RWPE2 (cell line): ENCODE data around the gene NPR1.
A peak's percentile ranks its signal among the peaks of the same experiment; 100 is the strongest.

Experiments
- ATAC-seq: fragments of 200-7000 bp; cut with Tn5 transposase; 3 replicates; pipeline ENCODE4 v1.9.1; 2021; ENCODE audit warnings: low read depth
- DNase-seq: peaks from one replicate; pipeline ENCODE4 v3.0.0-alpha.2; 2020; ENCODE audit warnings: low spot score
- H3K27ac ChIP-seq: fragments of 450-650 bp; 2 replicates; pipeline ENCODE4 v1.5.1; 2017; ENCODE audit warnings: mild to moderate bottlenecking; ENCODE audit not compliant: poor library complexity, severe bottlenecking
- H3K27me3 ChIP-seq: fragments of 250-450 bp; sonication (Bioruptor Pico); 2 replicates; pipeline ENCODE4 v1.5.1; 2021; ENCODE audit warnings: mild to moderate bottlenecking, moderate library complexity; ENCODE audit not compliant: insufficient read depth, poor library complexity, severe bottlenecking
- H3K36me3 ChIP-seq: fragments of 250-450 bp; sonication (Bioruptor Pico); 2 replicates; pipeline ENCODE4 v1.5.1; 2020; ENCODE audit warnings: low read depth, mild to moderate bottlenecking, moderate library complexity
- H3K4me1 ChIP-seq: fragments of 250-450 bp; sonication (Bioruptor Pico); 2 replicates; pipeline ENCODE4 v1.5.1; 2021; ENCODE audit warnings: mild to moderate bottlenecking, moderate library complexity; ENCODE audit not compliant: insufficient read depth, poor library complexity, severe bottlenecking
- H3K4me3 ChIP-seq: fragments of 250-450 bp; sonication (Bioruptor Pico); 2 replicates; pipeline ENCODE4 v1.5.1; 2021; ENCODE audit warnings: mild to moderate bottlenecking, moderate library complexity; ENCODE audit not compliant: severe bottlenecking
- H3K9me3 ChIP-seq: fragments of 250-450 bp; sonication (Bioruptor Pico); 2 replicates; pipeline ENCODE4 v1.5.1; 2021; ENCODE audit warnings: mild to moderate bottlenecking, moderate library complexity; ENCODE audit not compliant: severe bottlenecking
- CTCF ChIP-seq: fragments of 450-650 bp; IDR thresholded peaks from one replicate; pipeline ENCODE4 v1.5.1; 2017; ENCODE audit warnings: mild to moderate bottlenecking, moderate library complexity; ENCODE audit not compliant: poor library complexity, severe bottlenecking

NPR1 gene

DNA sequence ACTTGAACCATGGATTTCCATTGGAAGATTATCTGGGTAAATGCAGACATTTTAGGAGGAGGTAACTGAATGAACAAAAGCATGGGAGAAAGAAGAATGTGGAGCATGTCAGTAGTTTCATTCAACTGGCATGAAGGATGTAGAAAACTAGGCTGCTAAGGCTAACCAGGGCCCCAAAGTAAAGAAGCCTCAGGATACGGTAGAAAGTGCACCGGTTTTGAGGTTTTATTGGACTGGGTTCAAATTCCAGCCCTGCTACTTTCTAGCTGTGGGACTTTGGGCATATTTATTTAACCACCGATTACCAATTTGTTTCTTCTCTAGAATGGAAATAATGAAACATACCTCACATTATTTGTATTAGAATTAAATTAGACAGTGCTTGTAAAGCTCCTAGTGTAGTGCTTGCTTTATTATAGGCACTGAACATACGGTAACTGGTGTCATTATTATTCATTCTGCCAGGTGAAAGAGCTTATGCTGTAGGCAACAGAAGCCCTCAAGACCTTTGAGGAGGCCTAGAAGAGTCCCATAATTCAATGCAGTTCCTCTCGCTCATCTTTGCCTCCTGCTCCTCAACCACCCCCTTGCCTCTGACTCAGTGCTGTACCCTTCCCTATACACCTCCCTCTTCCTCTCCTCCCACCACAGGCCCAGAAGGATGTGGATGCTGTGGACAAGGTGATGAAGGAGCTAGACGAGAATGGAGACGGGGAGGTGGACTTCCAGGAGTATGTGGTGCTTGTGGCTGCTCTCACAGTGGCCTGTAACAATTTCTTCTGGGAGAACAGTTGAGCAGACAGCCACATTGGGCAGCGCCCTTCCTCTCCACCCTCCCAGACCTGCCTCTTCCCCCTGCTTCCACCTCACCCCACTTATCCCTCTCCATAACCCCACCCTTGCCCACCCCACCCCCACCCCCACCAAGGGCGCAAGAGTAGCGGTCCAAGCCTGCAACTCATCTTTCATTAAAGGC is 47.2 kb upstream of the NPR1 start:
- no peak overlapping the region for H3K4me3 ChIP-seq
- H3K36me3 ChIP-seq: peaks cover 17% of the 10 kb centered on the region
- DNase-seq: no peak
- ATAC-seq: no peak
- no peaks in the 10 kb centered on the region for H3K9me3 ChIP-seq
- no peak for TF ChIP-seq CTCF
- H3K27me3 ChIP-seq: no peaks in the 10 kb centered on the region
- H3K27ac ChIP-seq: no peak overlapping the region
- peaks cover under 1% of the 10 kb centered on the region for H3K4me1 ChIP-seq

- Histone ChIP-seq H3K36me3 (peaks cover 36% of the 10 kb centered on the region), H3K27ac (peak overlapping the region; percentile 91)
- no peak for ATAC-seq
Measured at GRCh38 chr1:153633161-153633753, 45.2 kb upstream of the NPR1 start.

GRCh38 chr1:153633754-153634665 is 44.5 kb upstream of the NPR1 start, which contains the start of gene CHTOP:
Gene CHTOP (plus strand): TSS chr1:153634066. CDS start chr1:153636589, 2,523 bp downstream.
- Histone ChIP-seq H3K9me3 (no peaks in the 10 kb centered on the region), H3K27me3 (no peaks in the 10 kb centered on the region), H3K27ac (peak within 1 kb of the TSS; percentile 91), H3K4me1 (no peaks in the 10 kb centered on the region), H3K36me3 (peaks cover 43% of the 10 kb centered on the region), H3K4me3 (peak within 1 kb of the TSS; percentile 90)
- ATAC-seq (peak; percentile 87), DNase-seq (peak; percentile 98)
- TF ChIP-seq CTCF: no peak

More at GRCh38 chr1:153633161-153633753, 45.2 kb upstream of the NPR1 start:
- H3K9me3 ChIP-seq: no peaks in the 10 kb centered on the region
- no peaks in the 10 kb centered on the region for H3K4me1 ChIP-seq
- H3K27me3 ChIP-seq: no peaks in the 10 kb centered on the region
- no peak for TF ChIP-seq CTCF
- peak overlapping the region; percentile 90 for H3K4me3 ChIP-seq
- no peak for DNase-seq

DNA sequence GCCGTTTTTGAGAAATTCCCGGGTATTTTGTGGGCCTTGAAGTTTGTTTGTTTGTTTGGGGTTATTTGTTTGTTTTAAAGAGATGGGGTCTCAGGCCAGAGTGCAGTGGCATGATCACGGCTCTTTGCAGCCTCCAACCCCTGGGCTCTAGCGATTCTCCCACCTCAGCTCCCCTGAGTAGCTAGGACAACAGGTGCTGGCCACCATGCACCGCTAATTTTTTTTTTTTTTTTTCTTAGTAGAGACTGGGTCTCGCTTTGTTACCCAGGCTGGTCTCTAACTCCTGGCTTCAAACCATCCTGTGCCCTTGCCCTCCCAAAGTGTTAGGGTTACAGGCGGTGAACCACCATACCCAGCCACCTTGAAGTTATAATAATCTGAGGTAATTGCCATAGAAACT is 42.6 kb upstream of the NPR1 start:
- no peak for TF ChIP-seq CTCF
- H3K4me3 ChIP-seq: no peak overlapping the region
- no peaks in the 10 kb centered on the region for H3K9me3 ChIP-seq
- peaks cover 62% of the 10 kb centered on the region for H3K36me3 ChIP-seq
- no peaks in the 10 kb centered on the region for H3K4me1 ChIP-seq
- ATAC-seq (no peak), DNase-seq (no peak)
- H3K27me3 ChIP-seq: no peaks in the 10 kb centered on the region
- peak overlapping the region; percentile 91 for H3K27ac ChIP-seq
